K562 (cell line): ENCODE results near the gene CDC42SE2. TPM values are rescaled to one million over a fixed set of nuclear protein-coding genes. Genes with fewer than 3 reads are reported as not detected.

ENCODE experiments used
- ATAC-seq: fragments of 200-7000 bp; cut with Tn5 transposase; 3 replicates; pipeline ENCODE4 v1.9.1; 2020; ENCODE audit warnings: moderate library complexity
- BruUV-seq: library from RNA; stranded (reverse); fragments of 400-500 nt; replicated peaks from 2 replicates; lab custom pipeline; 2021; lab: Mats Ljungman, UMichigan
- CTCF ChIA-PET: fragments of 300-600 bp; formaldehyde crosslinking; extraction: SDS; loops from one replicate; lab custom pipeline; 2021; ENCODE audit warnings: low intra/inter-chr PET ratio; lab: Yijun Ruan, JAX
- POLR2A ChIA-PET: fragments of 300-600, 350-650 bp; sonication (Branson Sonifier 250); formaldehyde crosslinking; extraction: SDS; loops from one replicate; lab custom pipeline; 2021; ENCODE audit warnings: antibody characterized with exemption, inconsistent platforms; lab: Yijun Ruan, JAX
- DNase-seq, 4 experiments: peaks; one replicate each; pipeline versions ENCODE4 v3.0.0 to v3.0.0-alpha.2; 2011 to 2018; ENCODE audit warnings: low spot score in 3 of 4, mixed read lengths in 3 of 4; ENCODE audit errors: extremely low read depth in 1 of 4
- FAIRE-seq: peaks from 2 replicates; lab custom pipeline; 2011; peaks lifted over from hg19 to GRCh38; lab: Jason Lieb, UNC
- H2AFZ ChIP-seq: 2 replicates; pipeline ENCODE4 v1.6.0; 2011; ENCODE audit warnings: low read depth, low read length, control low read depth, inconsistent platforms
- H3K27ac ChIP-seq: fragments of 200-600 bp; 3 replicates; pipeline ENCODE4 v1.8.0; 2011; ENCODE audit warnings: low read depth, mild to moderate bottlenecking, control low read depth, inconsistent platforms, low read length, moderate library complexity, mixed read lengths; ENCODE audit errors: extremely low read depth
- H3K27me3 ChIP-seq, 2 experiments: fragments of 300-600 bp in 1 of 2; 2 replicates in 1 of 2; 3 replicates in 1 of 2; pipeline versions ENCODE4 v1.6.0 to v1.8.0; 2011; ENCODE audit warnings: inconsistent platforms in 2 of 2, low read length in 2 of 2, mild to moderate bottlenecking in 1 of 2, mixed read lengths in 1 of 2, moderate library complexity in 1 of 2; ENCODE audit not compliant: control insufficient read depth in 2 of 2, insufficient read depth in 2 of 2
- H3K36me3 ChIP-seq: fragments of 300-600 bp; 3 replicates; pipeline ENCODE4 v1.8.0; 2011; ENCODE audit warnings: mild to moderate bottlenecking, low read length, inconsistent platforms; ENCODE audit not compliant: control insufficient read depth, insufficient read depth
- H3K4me1 ChIP-seq, 2 experiments: fragments of 200-600 bp in 1 of 2; replicated peaks in 1 of 2; 2 replicates in 1 of 2; 3 replicates in 1 of 2; pipeline versions ENCODE4 v1.5.1 to v1.8.0; 2011; ENCODE audit warnings: inconsistent platforms in 2 of 2, low read length in 2 of 2, mild to moderate bottlenecking in 1 of 2, mixed read lengths in 1 of 2, moderate library complexity in 1 of 2; ENCODE audit not compliant: control insufficient read depth in 2 of 2, insufficient read depth in 2 of 2
- H3K4me2 ChIP-seq: 2 replicates; pipeline ENCODE4 v1.6.1; 2011; ENCODE audit warnings: low read length, control low read depth, inconsistent platforms, mixed read lengths; ENCODE audit not compliant: insufficient read depth
- H3K4me3 ChIP-seq: fragments of 200-600 bp; sonication (generic), shearing (Covaris generic); 2 replicates; pipeline ENCODE4 v1.5.1; 2016; ENCODE audit warnings: control low read depth, inconsistent platforms
- H3K79me2 ChIP-seq: fragments of 200-600 bp; 3 replicates; pipeline ENCODE4 v1.8.0; 2011; ENCODE audit warnings: low read length, inconsistent platforms; ENCODE audit not compliant: control insufficient read depth, insufficient read depth
- H3K9ac ChIP-seq, 2 experiments: 2 replicates each; pipeline versions ENCODE4 v1.6.0 to v1.6.1; 2011; ENCODE audit warnings: low read depth in 2 of 2, low read length in 2 of 2, control low read depth in 1 of 2, inconsistent platforms in 1 of 2, mild to moderate bottlenecking in 1 of 2, mixed read lengths in 1 of 2; ENCODE audit not compliant: insufficient read depth in 1 of 2
- H3K9me1 ChIP-seq: one replicate; pipeline ENCODE4 v1.6.0; 2011; ENCODE audit warnings: inconsistent platforms, mild to moderate bottlenecking, low read length, moderate library complexity; ENCODE audit not compliant: control insufficient read depth, insufficient read depth
- H3K9me3 ChIP-seq: replicated peaks from 2 replicates; pipeline ENCODE4 v1.5.1; 2011; ENCODE audit warnings: low read depth, low read length, inconsistent platforms; ENCODE audit not compliant: control insufficient read depth, insufficient read depth
- H4K20me1 ChIP-seq: replicated peaks from 2 replicates; pipeline ENCODE4 v1.6.1; 2011; ENCODE audit warnings: low read length, inconsistent platforms, mixed read lengths; ENCODE audit not compliant: control insufficient read depth, insufficient read depth
- CBX2 ChIP-seq: fragments of 200-600 bp; sonication (generic); IDR thresholded peaks from one replicate; pipeline ENCODE4 v1.6.1; 2012; ENCODE audit warnings: mild to moderate bottlenecking, low read length, inconsistent platforms; ENCODE audit not compliant: insufficient read depth, poor library complexity, severe bottlenecking
- CSDE1 ChIP-seq, 2 experiments: fragments of 450-650 bp; IDR thresholded peaks; 2 replicates each; pipeline ENCODE4 v1.6.1; 2016; ENCODE audit warnings: mild to moderate bottlenecking in 1 of 2
- CTBP1 ChIP-seq: fragments of 450-650 bp; IDR thresholded peaks from 2 replicates; pipeline ENCODE4 v1.6.1; 2016; ENCODE audit warnings: borderline replicate concordance
- PTBP1 ChIP-seq: fragments of 200-400 bp; formaldehyde crosslinking; IDR thresholded peaks from 2 replicates; pipeline ENCODE4 v1.6.1; 2017; ENCODE audit warnings: low read depth, low read length
- ZNF347 ChIP-seq: fragments of 450-650 bp; formaldehyde crosslinking; IDR thresholded peaks from 2 replicates; pipeline ENCODE4 v1.4.0; 2020; ENCODE audit warnings: low read depth, mild to moderate bottlenecking, moderate library complexity
- WGBS: fragments of 100-300 bp; shearing (Covaris generic); methylation state at CpG from one replicate; pipeline ENCODE4 v1.1.6; 2016; ENCODE audit warnings: low coverage, mixed read lengths; ENCODE audit not compliant: insufficient coverage; ENCODE audit errors: missing lambda C conversion rate; 5-methylcytosine and 5-hydroxymethylcytosine counted together
- in situ Hi-C: fragments of 300-500 bp; cut with MboI; formaldehyde crosslinking; loops from 4 replicates; pipeline ENCODE4 v1.15.0; 2018; ENCODE audit warnings: inconsistent platforms, mixed read lengths
- intact Hi-C: fragments of 100-400 bp; cut with micrococcal nuclease; formaldehyde crosslinking; loops from 2 replicates; pipeline ENCODE4 v1.14.2; 2022
- polyA plus RNA-seq, 8 experiments: library from polyadenylated mRNA; depleted of rRNA in 4 of 8; stranded (reverse) in 5 of 8; unstranded in 3 of 8; fragments of >200 nt; fragmentation: Nextera tagmentation in 2 of 8; fragmentation: Illumina TruSeq in 1 of 8; extraction: Ambion mirVana in 2 of 8; extraction: Trizol in 1 of 8; gene quantifications; 2 replicates each; pipeline versions ENCODE4 v1.2.1 to v1.2.3, GENCODE V29; 2011 to 2014; ENCODE audit warnings: inconsistent platforms in 1 of 8, missing spikeins in 1 of 8
- total RNA-seq, 7 experiments: library from RNA; depleted of rRNA in 6 of 7; stranded (reverse); fragments of >200 nt in 6 of 7; fragmentation: Illumina TruSeq in 2 of 7; extraction: Trizol in 2 of 7; gene quantifications; 2 replicates each; pipeline versions ENCODE4 v1.2.1 to v1.2.3, GENCODE V29; 2011 to 2021; ENCODE audit warnings: low replicate concordance in 1 of 7
- TF ChIP-seq, protein P1 (sequence below): fragments of 450-650 bp; formaldehyde crosslinking; IDR thresholded peaks from 2 replicates; pipeline ENCODE4 v1.4.0; 2020; ENCODE audit warnings: mild to moderate bottlenecking, moderate library complexity
- TF ChIP-seq, protein P2 (sequence below): fragments of 250-450 bp; sonication (Bioruptor Pico); IDR thresholded peaks from 2 replicates; pipeline ENCODE4 v1.8.0; 2022; ENCODE audit warnings: moderate library complexity, mild to moderate bottlenecking, inconsistent platforms
- TF ChIP-seq, protein P3 (sequence below): fragments of 450-650 bp; formaldehyde crosslinking; IDR thresholded peaks from 2 replicates; pipeline ENCODE4 v1.4.0; 2020; ENCODE audit warnings: mild to moderate bottlenecking, moderate library complexity

The CDC42SE2 gene
- total and polyA plus RNA-seq, 9 of the 15 experiments (the other 6 are each of a cell fraction or from before 2014, with no cell fraction given): 24.8 to 44.3 (median 32.7) TPM

DNA sequence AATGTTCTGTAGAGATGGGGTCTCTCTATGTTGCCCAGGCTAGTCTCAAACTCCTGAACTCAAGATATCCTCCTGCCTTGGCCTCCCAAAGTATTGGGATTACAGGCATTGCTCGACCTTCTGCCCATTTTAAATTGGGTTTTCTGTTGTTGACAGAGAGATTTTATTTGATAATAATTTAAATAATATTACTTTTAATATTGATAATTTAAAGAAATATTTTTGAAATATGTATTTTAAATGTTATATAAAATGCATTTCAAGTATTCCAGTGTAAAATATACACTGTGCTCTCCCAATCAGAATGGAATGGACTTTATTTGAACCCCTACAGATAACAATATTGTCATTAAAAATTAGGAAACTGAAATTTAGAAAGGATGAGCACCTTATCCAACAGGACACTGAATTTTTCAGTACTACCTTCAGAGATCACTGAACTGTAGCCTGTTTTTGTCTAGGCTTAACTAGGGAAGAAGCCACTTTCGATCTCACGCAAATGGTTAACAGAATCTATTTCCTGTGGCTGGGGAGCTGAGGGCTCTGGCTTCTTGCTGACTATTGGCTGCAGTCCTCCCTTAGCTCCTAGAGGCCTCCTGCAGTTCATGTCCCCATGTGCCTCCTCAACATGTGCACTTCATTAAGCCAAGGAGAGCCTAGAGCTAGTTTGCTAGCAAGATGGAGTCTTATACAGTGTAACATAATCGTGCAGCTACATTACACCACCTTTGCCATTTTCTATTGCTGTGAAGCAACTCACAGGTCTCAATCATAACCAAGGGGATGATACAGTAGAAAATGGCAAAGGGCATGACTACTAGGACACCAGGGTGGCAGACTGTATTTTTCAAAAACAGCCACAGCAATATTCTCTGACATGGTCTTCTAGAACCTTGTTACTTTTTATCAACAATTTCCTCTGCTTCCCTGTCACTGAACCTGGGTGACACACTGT is 150.0 kb downstream of the CDC42SE2 start (continued):
- TF ChIP-seq, protein P1, sequence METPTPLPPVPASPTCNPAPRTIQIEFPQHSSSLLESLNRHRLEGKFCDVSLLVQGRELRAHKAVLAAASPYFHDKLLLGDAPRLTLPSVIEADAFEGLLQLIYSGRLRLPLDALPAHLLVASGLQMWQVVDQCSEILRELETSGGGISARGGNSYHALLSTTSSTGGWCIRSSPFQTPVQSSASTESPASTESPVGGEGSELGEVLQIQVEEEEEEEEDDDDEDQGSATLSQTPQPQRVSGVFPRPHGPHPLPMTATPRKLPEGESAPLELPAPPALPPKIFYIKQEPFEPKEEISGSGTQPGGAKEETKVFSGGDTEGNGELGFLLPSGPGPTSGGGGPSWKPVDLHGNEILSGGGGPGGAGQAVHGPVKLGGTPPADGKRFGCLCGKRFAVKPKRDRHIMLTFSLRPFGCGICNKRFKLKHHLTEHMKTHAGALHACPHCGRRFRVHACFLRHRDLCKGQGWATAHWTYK (CRISPR knock-in tag): no peak
- TF ChIP-seq, protein P2, sequence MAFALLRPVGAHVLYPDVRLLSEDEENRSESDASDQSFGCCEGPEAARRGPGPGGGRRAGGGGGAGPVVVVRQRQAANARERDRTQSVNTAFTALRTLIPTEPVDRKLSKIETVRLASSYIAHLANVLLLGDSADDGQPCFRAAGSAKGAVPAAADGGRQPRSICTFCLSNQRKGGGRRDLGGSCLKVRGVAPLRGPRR: no peak
- no peak for TF ChIP-seq CSDE1 (IDR thresholded peaks at IDR 0.05)
- TF ChIP-seq, all 486 proteins: peak for 0

DNA sequence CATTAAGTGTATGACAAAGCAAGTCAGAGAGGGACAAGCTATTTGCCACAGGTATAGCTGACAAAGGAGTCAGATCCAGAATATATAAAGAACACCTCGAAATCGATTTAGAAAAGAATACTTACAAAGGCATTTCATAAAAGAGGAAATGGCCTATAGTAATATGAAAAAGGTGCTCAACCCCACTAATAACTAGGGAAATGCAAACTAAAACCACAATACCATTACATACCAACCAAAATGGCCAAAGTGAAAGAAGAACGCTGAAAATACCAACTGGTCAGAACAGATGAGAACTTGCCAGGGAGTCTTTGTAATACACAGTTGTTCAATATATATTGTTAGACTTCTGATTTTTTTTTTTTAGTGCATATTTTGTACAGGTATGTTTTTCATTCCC is 152.9 kb downstream of the CDC42SE2 start:
- DNase-seq (no peak), FAIRE-seq (no peak), ATAC-seq (no peak)
- 16% methylated on average over 3 of the region's 3 CpGs for WGBS
- Histone ChIP-seq H3K79me2 (no peaks in the 10 kb centered on the region), H3K4me1 (no peaks in the 10 kb centered on the region), H3K9me1 (no peaks in the 10 kb centered on the region), H3K27ac (no peak overlapping the region), H3K36me3 (peaks cover 23% of the 10 kb centered on the region; the same call in 1 of the 3 replicates), H3K4me3 (no peak overlapping the region), H3K9me3 (no peaks in the 10 kb centered on the region), H3K9ac (no peak overlapping the region), H2AFZ (no peak overlapping the region), H3K27me3 (no peaks in the 10 kb centered on the region), H3K4me2 (no peak overlapping the region), H4K20me1 (no peaks in the 10 kb centered on the region)
- CTCF ChIA-PET: interaction anchor here (0.6 to 1.8 kb wide), 3 partner anchors 252 to 1647 kb away, joined by 3 to 7 read pairs (median 6); partner anchors contain the start of gene HINT1
- in situ Hi-C loops (no loop called here), intact Hi-C loops (loop anchor here (5.0 to 10.0 kb wide), 4 partner anchors 304 to 1642 kb away; no protein-coding TSS in a partner anchor)
- POLR2A ChIA-PET: no interaction called here
- no TSS peak for BruUV-seq
- TF ChIP-seq ZNF347 (no peak), CTBP1 (no peak), CBX2 (no peak), PTBP1 (no peak)
- TF ChIP-seq, protein P3, sequence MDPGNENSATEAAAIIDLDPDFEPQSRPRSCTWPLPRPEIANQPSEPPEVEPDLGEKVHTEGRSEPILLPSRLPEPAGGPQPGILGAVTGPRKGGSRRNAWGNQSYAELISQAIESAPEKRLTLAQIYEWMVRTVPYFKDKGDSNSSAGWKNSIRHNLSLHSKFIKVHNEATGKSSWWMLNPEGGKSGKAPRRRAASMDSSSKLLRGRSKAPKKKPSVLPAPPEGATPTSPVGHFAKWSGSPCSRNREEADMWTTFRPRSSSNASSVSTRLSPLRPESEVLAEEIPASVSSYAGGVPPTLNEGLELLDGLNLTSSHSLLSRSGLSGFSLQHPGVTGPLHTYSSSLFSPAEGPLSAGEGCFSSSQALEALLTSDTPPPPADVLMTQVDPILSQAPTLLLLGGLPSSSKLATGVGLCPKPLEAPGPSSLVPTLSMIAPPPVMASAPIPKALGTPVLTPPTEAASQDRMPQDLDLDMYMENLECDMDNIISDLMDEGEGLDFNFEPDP (CRISPR knock-in tag): no peak
